Measurements from ENCODE around the gene NAV3.

GRCh38 chr12:77878901-77879300 lies 48.2 kb downstream of the NAV3 start:
- no peak for TF ChIP-seq CTCF (IDR thresholded peaks at IDR 0.05 in 8 of 11, conservative IDR thresholded peaks at IDR 0.05 in 3 of 11)
- no peak for TF ChIP-seq POLR2A (IDR thresholded peaks at IDR 0.05)

Measured in spleen (tissue), 7 donors.